GM20431 (cell line): Measurements from ENCODE around the gene SMYD3.
"Not testable (repeated sequence)": the region's sequence is repeated elsewhere in the genome, so short reads cannot be mapped to it uniquely, and the experiment has no call there.

Source experiments
- in situ Hi-C: fragments of 300-500 bp; cut with MseI, MboI; formaldehyde crosslinking; loops from one replicate; pipeline ENCODE4 v1.15.0; 2020; ENCODE audit warnings: low sequenced_read_pairs; ENCODE audit not compliant: unreplicated experiment

SMYD3 gene

DNA sequence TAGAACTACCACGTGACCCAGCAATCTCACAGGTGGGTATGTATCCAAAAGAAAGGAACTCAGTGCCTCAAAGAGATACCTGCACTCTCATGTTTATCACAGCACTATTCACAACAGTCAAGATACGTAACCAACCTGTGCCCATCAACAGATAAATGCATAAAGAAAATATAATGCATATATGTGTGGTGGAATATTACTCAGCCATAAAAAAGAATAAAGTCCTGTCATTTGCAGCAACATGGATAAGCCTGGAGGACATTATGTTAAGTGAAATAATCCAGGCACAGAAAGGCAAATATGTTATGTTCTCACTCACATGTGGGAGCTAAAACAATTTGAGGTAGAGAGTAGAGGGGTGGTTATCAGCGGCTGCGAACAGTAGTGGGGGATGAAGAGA lies 413.8 kb downstream of the SMYD3 start:
- in situ Hi-C loops = no loop called here

- in situ Hi-C loops = no loop called here
Measured at GRCh38 chr1:246092136-246092535, 414.9 kb downstream of the SMYD3 start.

DNA sequence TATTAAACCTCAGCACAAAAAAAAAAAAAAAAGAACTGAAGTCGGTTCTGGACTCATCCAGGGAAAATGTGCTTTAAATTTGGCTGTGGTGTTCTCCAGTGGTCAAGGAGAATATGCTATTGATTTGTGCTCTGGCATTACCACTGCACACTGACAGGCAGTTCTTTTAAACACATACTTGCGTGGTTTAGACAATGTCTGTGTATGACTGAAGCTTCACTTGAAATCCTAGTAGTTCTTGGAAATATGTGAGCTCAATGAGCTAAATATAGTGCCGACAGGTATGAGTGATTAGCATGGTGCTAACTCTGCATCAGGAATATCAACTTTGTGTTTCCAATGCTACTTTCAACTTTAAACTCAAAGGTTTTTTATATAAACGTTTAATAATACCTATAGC lies 415.6 kb downstream of the SMYD3 start:
- in situ Hi-C loops = no loop called here

DNA sequence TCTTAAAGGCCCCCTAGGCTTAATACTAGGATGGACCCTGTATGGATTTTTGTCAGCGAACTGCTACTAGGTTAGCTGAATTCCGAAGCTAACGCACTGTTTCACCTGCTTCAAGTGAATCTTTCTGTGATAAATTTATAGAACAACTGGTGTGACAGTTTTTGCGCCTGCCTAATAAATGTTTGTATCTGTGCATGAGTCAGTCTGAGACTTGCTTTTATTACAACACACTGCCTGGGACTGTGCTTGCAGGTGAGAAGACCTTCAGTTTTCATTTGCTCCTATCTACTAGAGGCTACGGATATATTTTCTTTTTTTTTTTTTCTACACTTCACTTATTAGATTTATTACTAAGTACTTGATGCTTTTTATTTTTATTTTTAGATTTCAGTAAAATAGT lies 420.9 kb downstream of the SMYD3 start:
- in situ Hi-C loops = no loop called here

DNA sequence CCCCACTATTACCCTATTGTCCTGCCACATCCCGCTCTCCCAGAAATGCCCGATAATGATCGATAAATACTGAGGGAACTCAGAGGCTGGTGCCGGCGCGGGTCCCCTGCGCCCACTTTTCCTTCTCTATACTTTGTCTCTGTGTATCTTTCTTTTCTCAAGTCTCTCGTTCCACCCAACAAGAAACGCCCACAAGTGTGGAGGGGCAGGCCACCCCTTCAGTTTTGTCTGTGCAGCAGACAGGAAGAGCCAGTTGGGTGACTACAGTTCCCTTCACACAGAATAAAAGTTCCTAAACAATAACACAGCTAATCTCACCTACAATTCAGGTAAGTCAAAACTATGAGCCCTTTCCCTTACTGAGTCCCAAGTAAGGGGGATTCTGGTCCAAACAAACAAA lies 423.7 kb downstream of the SMYD3 start:
- in situ Hi-C loops = no loop called here

DNA sequence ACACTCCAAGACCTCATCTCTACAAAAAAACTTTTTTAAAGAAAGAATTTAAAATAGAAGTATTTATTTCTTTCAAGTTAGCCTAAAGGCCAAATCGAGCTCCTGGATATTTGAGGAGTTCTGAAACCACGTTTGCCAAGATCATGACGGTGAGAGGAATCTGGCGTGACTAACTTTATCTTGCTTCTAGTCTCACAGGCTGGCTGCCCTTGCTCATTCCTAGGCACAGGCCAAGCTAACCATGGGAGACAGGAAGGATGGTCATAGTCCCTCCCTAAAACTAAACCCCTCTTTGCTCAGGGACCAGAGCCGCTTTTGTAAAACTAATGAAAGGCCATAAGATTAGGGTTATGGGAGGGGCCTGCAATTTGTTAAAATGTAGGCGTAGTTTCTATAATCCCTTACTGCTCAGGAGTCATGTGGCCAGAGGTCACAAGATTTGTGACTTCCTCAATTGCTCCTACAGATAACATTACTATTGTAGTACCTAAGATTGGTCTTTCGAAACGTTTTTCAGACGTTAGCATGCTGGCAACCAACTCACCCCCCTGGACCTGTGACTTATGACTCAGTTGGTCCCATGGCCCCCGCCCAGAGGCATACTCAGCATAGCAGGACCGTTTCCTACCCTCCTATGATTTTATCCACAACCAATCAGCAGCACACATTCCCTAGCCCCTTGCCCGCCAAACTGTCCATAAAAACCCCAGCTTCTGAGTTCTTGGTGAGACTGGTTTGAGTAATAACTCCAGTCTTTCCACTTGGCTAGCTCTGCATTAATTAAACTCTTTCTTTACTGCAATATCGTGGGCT lies 425.0 kb downstream of the SMYD3 start:
- in situ Hi-C loops = no loop called here

DNA sequence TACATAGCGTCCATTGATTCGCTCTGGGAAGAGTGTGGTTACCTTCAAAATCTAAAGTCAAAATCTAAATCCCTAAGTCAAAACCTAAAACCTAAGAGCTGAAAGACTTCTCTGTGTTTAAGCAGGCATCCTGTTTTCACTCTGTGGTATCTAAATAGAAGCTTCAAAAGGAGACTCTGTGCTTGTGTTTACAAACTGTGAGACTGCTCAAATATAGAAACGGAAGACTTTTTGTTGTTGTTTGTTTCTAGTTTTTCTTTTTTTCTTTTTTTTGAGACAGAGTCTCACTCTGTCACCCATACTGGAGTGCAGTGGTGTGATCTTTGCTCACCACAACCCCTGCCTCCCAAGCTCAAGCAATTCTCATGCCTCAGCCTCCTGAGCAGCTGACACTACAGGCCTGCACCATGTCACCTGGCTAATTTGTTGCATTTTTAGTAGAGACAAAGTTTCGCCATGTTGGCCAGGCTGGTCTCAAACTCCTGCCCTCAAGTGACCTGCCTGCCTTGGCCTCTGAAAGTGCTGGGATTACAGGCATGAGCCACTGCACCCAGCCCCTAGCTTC lies 425.9 kb downstream of the SMYD3 start:
- in situ Hi-C loops = no loop called here

GRCh38 chr1:246080031-246080430 lies 427.0 kb downstream of the SMYD3 start:
- in situ Hi-C loops = no loop called here

- in situ Hi-C loops = no loop called here
Measured at GRCh38 chr1:246078888-246079252, 428.2 kb downstream of the SMYD3 start.

DNA sequence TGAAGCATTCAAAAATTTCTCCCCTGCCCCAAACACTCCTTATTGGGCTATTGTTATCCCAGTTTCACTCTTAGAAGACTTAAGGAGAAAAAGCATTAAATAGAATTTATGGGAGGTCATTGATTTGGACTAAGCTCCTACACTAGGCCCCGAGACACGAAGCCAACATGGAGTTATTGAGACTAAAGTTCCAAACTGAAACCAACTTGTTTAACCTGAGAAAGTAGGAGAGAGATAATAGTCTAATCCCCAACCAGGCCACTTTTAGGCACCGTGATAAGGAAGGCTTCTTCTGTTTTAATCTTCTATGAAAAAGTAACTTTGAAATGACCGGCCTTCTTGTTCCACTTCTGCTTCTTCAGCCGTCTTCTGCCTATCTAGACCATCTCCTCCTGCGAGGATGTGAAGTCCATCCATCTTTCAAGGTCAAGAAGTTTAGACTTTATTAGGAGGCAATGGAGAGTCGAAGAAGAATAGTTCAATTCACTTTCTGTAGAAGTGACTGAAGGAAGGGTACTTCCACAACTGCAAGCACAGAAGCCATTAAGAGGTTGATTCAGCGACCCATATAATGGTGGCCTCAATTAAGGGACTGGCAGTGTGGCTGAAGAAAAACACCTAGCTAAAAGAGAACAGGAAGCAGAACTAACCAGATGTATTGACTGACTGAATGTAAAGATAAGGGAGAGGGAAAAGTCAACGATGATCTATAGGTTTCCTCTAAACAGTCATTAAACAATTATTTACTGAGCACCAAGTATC lies 428.8 kb downstream of the SMYD3 start:
- in situ Hi-C loops = no loop called here

DNA sequence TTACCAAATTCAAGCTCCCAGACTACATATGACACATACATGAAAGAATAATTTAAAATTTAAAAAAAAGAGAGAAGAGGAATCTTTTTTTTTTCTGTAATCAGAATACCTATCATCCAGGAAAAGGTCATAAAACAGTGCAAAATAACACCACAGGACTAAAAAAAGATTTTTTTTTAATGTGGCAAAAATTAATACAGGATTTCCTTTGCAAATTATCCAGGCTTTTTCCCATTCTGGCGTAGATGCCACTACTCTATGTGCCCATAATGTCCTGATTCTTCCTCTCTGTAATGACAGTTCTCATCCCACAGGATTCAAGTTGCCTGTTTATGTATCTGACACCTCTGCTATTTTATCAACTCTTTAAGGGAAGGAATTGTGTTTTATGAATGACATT lies 429.6 kb downstream of the SMYD3 start:
- in situ Hi-C loops = no loop called here

DNA sequence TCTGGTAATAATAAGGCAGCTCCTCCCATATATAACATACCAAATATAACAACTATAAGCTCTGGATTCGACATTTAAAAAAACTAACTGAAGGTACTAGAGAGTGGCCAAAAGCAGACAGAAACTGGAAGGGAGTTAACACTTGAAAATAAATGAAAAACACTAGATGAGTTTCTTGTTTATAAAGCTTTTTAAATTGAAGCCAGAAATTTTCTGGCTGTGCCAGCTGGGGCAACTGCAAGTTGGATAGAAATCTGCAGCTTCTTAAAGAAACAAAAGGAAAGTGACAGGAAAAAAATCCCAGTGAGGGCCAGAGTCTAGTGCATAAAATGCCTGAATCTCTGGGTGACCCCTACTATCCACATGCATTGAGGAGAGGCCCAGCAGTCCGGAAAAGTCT lies 432.7 kb downstream of the SMYD3 start:
- in situ Hi-C loops = no loop called here

DNA sequence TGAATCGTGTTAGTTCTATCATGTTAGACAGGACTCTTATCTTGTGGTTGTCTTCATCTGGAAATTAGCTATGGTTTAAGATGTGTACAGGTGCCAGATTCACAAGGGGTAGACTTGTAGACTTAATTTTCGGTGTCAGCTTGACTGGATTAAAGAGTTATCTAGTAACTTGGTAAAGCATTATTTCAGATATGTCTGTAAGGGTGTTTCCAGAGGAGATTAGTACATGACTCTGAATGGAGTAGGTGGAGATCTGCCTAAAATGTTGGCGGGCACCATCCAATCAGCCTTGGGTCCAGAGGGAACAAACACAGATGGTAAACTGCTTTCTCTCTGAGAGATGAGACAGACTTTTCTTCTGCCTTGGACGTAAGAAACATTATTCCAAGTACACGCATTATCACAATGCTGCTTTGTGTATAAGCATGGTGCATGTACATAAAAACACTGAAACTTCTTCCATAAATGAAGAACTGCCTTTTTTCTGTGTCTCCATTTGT lies 434.6 kb downstream of the SMYD3 start:
- in situ Hi-C loops = no loop called here

DNA sequence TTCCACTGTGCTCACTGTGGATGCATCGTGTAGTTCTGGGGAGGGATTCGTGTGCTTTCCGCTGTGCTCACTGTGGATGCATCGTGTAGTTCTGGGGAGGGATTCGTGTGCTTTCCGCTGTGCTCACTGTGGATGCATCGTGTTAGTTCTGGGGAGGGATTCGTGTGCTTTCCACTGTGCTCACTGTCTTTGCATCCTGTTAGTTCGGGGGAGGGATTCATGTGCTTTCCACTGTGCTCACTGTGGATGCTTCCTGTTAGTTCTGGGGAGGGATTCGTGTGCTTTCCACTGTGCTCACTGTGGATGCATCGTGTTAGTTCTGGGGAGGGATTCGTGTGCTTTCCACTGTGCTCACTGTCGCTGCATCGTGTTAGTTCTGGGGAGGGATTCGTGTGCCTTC lies 435.1 kb downstream of the SMYD3 start:
- in situ Hi-C loops = not testable (repeated sequence)

DNA sequence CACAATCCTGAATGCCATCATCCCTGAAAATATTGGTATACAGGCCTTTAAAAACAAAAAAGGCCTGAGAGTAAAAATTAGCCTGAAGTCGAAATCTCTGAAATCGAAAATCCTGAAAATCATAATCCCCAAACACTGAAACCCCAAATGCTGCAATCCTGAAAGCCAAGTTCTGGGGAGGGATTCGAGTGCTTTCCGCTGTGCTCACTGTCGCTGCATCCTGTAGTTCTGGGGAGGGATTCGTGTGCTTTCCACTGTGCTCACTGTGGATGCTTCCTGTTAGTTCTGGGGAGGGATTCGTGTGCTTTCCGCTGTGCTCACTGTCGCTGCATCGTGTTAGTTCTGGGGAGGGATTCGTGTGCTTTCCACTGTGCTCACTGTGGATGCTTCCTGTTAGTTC lies 435.5 kb downstream of the SMYD3 start:
- in situ Hi-C loops = not testable (repeated sequence)

DNA sequence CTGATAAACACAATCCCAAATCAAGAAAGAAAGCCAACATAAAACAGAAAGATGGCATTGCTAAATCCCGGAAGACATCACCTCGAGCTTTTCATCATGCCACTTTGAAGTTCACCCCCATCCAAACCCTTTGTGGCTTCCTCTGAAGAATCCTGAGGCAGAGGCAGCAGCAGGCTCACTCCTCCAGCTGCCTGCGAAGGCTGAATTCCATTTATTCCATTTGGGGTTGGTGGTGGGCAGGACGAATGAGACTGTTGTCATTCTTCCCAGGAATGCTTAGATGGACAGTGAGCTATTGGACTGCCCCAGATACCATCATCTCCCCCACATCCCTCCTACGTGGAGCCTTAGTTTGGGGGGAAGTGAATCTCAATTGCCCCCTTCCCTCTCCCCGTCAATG lies 437.5 kb downstream of the SMYD3 start:
- in situ Hi-C loops = no loop called here

- in situ Hi-C loops = no loop called here
Measured at GRCh38 chr1:246068619-246069509, 438.2 kb downstream of the SMYD3 start.

DNA sequence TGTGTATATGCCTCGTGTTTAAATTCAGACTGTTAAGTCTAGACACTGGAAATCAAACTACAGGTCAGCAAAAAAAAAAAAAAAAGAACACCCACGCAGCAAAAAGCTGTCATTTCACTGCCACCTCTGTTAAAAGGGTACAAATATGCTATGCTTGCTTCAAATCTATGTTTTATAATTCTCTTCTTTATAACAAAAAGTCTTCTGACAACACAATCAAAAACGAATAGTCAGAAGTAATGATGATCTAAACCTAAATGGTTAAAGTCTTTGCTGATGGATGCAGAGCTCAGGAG lies 438.9 kb downstream of the SMYD3 start:
- in situ Hi-C loops = no loop called here

DNA sequence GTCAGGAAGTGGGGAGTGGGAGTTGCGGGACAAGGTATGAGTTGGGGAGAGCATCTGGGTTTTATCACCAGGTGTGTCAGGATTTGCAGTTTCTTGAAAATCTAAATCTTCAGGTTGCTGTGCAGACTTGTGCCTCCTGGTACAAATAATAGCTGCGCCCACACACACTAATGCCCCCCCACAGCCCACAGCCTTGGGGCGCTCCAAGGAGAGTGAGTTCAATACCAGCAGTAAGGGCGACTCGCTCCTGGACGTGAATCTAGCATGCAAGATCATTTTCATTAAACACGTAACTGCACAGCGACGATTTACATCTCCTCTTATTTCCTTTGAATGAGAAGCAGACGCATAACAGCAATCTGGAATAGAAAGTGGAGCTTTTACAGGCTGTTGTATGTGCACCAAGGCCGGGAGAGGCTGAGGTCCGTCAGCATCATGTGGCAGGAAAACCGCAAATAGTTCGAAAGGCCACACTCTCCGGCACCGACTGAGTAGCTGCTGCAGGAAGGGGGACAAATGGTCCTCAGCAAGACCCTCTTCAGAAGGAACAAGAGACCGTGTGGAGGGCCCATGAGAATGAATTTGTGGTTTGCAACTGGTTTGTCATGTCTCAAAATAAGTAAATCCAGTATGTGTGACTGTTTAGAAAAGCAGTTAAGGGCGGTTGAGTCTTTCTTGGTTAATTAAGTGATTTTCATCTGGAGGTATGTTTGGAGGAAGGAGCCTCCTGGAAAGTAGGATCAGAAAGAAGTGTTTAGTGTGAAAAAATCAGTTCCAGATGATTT lies 439.5 kb downstream of the SMYD3 start:
- in situ Hi-C loops = no loop called here

DNA sequence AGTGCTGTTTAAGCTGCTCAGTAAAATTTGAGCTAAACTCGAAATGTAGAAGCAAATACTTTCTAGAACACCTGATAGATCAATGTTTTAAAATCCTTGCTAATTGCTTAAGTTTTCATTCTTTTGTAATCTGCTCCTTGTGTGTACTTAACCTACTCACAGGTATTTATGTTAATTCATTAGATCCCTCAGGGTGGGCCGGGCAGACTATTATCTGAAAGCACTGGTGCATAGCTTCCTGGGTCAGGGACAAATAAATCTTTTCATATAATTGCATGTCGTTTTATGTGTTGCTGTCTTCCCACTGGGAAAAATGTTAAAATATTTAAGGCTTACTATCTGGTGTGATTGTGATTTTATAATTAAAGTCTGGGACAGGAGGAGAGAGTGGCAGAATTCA lies 440.5 kb downstream of the SMYD3 start:
- in situ Hi-C loops = no loop called here
